ENCODE measurements around the gene UBC.
"Not testable (repeated sequence)": the region's sequence is repeated elsewhere in the genome, so short reads cannot be mapped to it uniquely, and the experiment has no call there.

UBC gene

GRCh38 chr12:124919521-124920352 lies 5.3 kb upstream of the UBC start:
- peaks cover under 1% of the 10 kb centered on the region; the same call in 1 of the 2 replicates for H3K9me3 ChIP-seq (ENCODE audit: low read depth, low read length)
- H3K36me3 ChIP-seq (ENCODE audit: insufficient read depth, low read length), result no peaks in the 10 kb centered on the region
- no peak overlapping the region for H3K9ac ChIP-seq (ENCODE audit: insufficient read length)
- no peak for DNase-seq (ENCODE audit: low read depth, low spot score)
- H3K4me3 ChIP-seq, result no peak overlapping the region
- TF ChIP-seq EZH2 (IDR thresholded peaks at IDR 0.05), result no peak
- TF ChIP-seq FOXP2 (optimal IDR thresholded peaks at IDR 0.05; ENCODE audit: control extremely low read depth, extremely low read length, insufficient read depth), result no peak
- TF ChIP-seq POLR2AphosphoS5 (IDR thresholded peaks at IDR 0.05; ENCODE audit: borderline replicate concordance, low read depth, low read length), result no peak
- H3K27ac ChIP-seq, result peak overlapping the region; percentile 100

- not testable (repeated sequence) for H3K9ac ChIP-seq (ENCODE audit: insufficient read length); H3K4me3 ChIP-seq; DNase-seq (ENCODE audit: low read depth, low spot score); H3K36me3 ChIP-seq (ENCODE audit: insufficient read depth, low read length); H3K9me3 ChIP-seq (ENCODE audit: low read depth, low read length)
- H3K27ac ChIP-seq, result peak overlapping the region; percentile 100; the same call in 1 of the 2 replicates
Measured at GRCh38 chr12:124918622-124918988, 4.2 kb upstream of the UBC start.

DNA sequence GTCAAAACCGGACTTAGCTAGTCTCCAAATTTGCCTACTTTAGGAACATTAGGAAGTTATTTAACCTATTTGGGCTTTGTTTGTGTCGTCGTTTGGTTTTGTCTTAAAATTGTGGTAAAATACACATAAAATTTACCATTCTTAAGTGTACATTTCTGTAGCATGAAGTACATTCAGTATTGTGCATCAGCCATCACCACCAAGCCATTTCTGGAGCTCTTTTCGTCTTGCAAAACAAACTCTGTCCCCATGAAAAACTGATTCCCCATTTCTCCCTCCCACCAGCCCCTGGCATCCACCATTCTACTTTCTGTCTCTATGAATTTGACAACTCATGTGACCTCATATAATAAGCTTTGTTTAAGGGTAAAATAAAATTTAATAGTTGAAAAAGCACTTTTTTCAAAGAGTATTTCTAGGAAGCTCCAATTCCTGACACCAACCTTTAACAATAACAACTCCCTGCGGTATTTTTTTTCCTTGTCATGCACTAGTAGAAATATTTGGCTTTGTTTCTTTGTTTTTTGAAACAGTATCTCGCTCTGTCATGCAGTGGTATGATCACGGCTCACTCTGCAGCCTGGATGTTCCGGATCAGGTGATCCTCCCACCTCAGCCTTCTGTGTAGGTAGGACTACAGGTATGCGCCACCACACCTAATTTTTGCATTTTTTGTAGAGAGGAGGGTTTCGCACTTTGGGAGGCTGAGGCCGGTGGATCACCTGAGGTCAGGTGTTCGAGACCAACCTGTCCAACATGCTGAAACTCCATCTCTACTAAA lies 3.6 kb upstream of the UBC start:
- TF ChIP-seq EZH2 (IDR thresholded peaks at IDR 0.05), result no peak
- TF ChIP-seq POLR2AphosphoS5 (IDR thresholded peaks at IDR 0.05; ENCODE audit: borderline replicate concordance, low read depth, low read length), result no peak
- no peak for TF ChIP-seq FOXP2 (optimal IDR thresholded peaks at IDR 0.05; ENCODE audit: control extremely low read depth, extremely low read length, insufficient read depth)
- peak overlapping the region; percentile 100 for H3K27ac ChIP-seq
- H3K9ac ChIP-seq (ENCODE audit: insufficient read length), result peak overlapping the region; percentile 87
- peaks cover 9% of the 10 kb centered on the region; the same call in 1 of the 2 replicates for H3K9me3 ChIP-seq (ENCODE audit: low read depth, low read length)
- peaks cover 12% of the 10 kb centered on the region for H3K36me3 ChIP-seq (ENCODE audit: insufficient read depth, low read length)
- H3K4me3 ChIP-seq, result peak overlapping the region; percentile 97
- DNase-seq (ENCODE audit: low read depth, low spot score), result no peak

DNA sequence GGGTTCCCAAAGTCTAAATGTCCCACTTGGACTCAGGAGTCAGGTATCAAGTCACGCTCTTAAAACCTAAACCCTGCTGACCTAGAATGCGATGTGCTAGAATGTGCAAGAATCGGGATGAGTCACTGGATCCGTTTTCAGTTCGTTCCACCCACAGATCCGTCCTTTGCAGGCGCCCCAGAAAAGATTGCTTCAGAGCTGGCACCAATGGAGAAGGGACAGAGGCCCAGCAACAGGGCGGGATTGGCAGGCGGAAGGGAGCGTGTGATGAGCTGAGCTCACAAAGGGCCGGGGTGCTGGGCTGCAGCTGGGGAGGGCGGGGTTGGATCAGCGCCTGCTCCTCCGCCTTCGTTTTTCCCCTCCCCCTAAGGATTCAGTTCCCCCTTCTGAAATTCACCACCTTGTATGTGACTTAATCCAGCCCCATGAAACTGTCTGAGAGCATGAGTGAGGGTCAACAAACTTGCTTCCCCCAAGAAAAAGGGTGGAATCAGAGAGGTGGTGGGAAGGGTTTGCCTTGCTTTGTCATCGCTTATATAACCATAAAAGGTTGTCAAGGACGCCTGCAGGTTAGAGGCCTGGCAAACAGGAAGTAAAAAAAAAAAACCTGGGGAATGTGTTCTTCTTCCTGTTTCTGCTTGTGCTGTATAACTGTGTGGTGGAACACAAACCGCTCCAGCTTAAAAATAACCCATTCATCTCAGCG lies 2.8 kb upstream of the UBC start:
- peak overlapping the region; percentile 100 for H3K27ac ChIP-seq
- H3K9ac ChIP-seq (ENCODE audit: insufficient read length), result peak overlapping the region; percentile 100
- peaks cover 19% of the 10 kb centered on the region for H3K36me3 ChIP-seq (ENCODE audit: insufficient read depth, low read length)
- peaks cover 9% of the 10 kb centered on the region; the same call in 1 of the 2 replicates for H3K9me3 ChIP-seq (ENCODE audit: low read depth, low read length)
- peak; percentile 95 for DNase-seq (ENCODE audit: low read depth, low spot score)
- H3K4me3 ChIP-seq, result peak overlapping the region; percentile 97
- TF ChIP-seq FOXP2 (optimal IDR thresholded peaks at IDR 0.05; ENCODE audit: control extremely low read depth, extremely low read length, insufficient read depth) (peak; percentile 91), POLR2AphosphoS5 (IDR thresholded peaks at IDR 0.05; ENCODE audit: borderline replicate concordance, low read depth, low read length) (peak; percentile 66), EZH2 (IDR thresholded peaks at IDR 0.05) (no peak)

- Histone ChIP-seq H3K9me3 (ENCODE audit: low read depth, low read length) (peaks cover 9% of the 10 kb centered on the region; the same call in 1 of the 2 replicates), H3K9ac (ENCODE audit: insufficient read length) (peak overlapping the region; percentile 100), H3K27ac (peak overlapping the region; percentile 100), H3K4me3 (peak overlapping the region; percentile 97), H3K36me3 (ENCODE audit: insufficient read depth, low read length) (peaks cover 21% of the 10 kb centered on the region)
- TF ChIP-seq POLR2AphosphoS5 (IDR thresholded peaks at IDR 0.05; ENCODE audit: borderline replicate concordance, low read depth, low read length) (no peak), EZH2 (IDR thresholded peaks at IDR 0.05) (no peak), FOXP2 (optimal IDR thresholded peaks at IDR 0.05; ENCODE audit: control extremely low read depth, extremely low read length, insufficient read depth) (no peak)
- DNase-seq (ENCODE audit: low read depth, low spot score), result no peak
Measured at GRCh38 chr12:124916374-124917134, 2.1 kb upstream of the UBC start.

DNA sequence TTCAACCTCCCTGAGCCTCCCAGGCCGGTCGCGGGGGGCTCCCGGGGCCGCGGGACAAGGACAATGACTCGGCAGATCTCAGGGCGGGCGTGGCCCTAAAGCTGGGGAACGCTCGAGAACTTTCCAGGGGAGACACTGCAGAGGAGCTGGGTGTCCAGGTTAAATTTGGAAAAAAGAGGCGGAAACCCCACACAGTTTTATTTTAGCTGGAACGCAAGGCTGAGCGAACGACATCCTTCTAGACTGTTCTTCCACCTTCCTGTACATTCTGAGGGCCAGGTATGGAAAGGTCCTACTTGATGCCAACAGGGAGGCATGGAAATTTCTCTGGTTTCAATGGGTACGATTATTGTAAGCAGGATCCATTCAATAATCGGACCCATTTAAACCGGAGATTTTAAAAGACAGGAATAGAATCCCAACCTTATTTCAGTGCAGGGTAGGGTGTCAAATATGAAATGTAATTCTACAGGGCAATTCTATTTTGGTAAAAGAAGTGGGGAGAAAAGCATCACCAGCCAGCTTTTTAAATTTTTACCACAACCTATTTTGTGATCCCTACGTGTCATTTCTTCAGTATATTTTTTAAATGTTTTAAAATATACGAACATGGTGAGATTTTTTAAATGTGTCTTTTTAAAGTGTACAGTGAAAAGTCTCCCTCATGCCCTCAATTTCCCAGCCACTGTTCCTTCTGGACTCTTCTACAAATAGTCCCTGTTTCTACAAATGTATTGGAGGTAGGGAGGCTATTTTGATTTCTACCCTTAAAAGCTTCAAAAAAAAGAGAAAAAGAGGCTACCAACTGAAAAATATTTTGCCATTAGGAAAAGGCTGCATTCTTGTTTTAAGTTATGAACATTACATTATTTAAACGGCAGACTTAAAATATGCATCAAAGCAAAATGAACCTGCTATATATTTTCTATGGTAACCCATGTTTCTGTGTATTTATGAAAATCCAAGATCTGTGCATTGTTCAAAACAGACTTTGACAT lies 1.1 kb upstream of the UBC start:
- H3K27ac ChIP-seq, result peak overlapping the region; percentile 100
- peak overlapping the region; percentile 100 for H3K9ac ChIP-seq (ENCODE audit: insufficient read length)
- H3K36me3 ChIP-seq (ENCODE audit: insufficient read depth, low read length), result peaks cover 31% of the 10 kb centered on the region
- no peak for TF ChIP-seq EZH2 (IDR thresholded peaks at IDR 0.05)
- TF ChIP-seq FOXP2 (optimal IDR thresholded peaks at IDR 0.05; ENCODE audit: control extremely low read depth, extremely low read length, insufficient read depth), result no peak
- no peak for TF ChIP-seq POLR2AphosphoS5 (IDR thresholded peaks at IDR 0.05; ENCODE audit: borderline replicate concordance, low read depth, low read length)
- H3K4me3 ChIP-seq, result peak overlapping the region; percentile 97
- H3K9me3 ChIP-seq (ENCODE audit: low read depth, low read length), result peaks cover 9% of the 10 kb centered on the region; the same call in 1 of the 2 replicates
- DNase-seq (ENCODE audit: low read depth, low spot score), result no peak
